Endothelial cell (in vitro differentiated cells): ENCODE results near the gene CUL9. TPM values are rescaled to one million over a fixed set of nuclear protein-coding genes. Genes with fewer than 3 reads are reported as not detected.

Experiments
- DNase-seq: peaks from one replicate; pipeline ENCODE4 v3.0.0; 2021; ENCODE audit warnings: low spot score
- H3K27ac Mint-ChIP-seq: one replicate; pipeline ENCODE4 v1.8.0; 2021; ENCODE audit warnings: mixed read lengths, inconsistent platforms; ENCODE audit not compliant: unreplicated experiment
- H3K27me3 Mint-ChIP-seq: one replicate; pipeline ENCODE4 v1.8.0; 2021; ENCODE audit warnings: mild to moderate bottlenecking, moderate library complexity, mixed read lengths, inconsistent platforms; ENCODE audit not compliant: unreplicated experiment
- H3K36me3 Mint-ChIP-seq: one replicate; pipeline ENCODE4 v1.8.0; 2021; ENCODE audit warnings: mild to moderate bottlenecking, low read depth, mixed read lengths, inconsistent platforms; ENCODE audit not compliant: unreplicated experiment
- H3K4me1 Mint-ChIP-seq: one replicate; pipeline ENCODE4 v1.8.0; 2021; ENCODE audit warnings: mild to moderate bottlenecking, mixed read lengths, inconsistent platforms; ENCODE audit not compliant: unreplicated experiment
- H3K4me3 Mint-ChIP-seq: one replicate; pipeline ENCODE4 v1.8.0; 2021; ENCODE audit warnings: mild to moderate bottlenecking, mixed read lengths, inconsistent platforms; ENCODE audit not compliant: unreplicated experiment
- H3K9me3 Mint-ChIP-seq: one replicate; pipeline ENCODE4 v1.8.0; 2021; ENCODE audit warnings: mixed read lengths, inconsistent platforms; ENCODE audit not compliant: unreplicated experiment
- total RNA-seq: library from RNA; stranded (reverse); fragmentation: NEBNext Ultra II Directional; extraction: Animal tissue kit (Norgen Biotek cat#: 25700); gene quantifications from one replicate; pipeline ENCODE4 v1.2.1, GENCODE V29; 2021; ENCODE audit not compliant: unreplicated experiment
- TF ChIP-seq, protein P1 (sequence below): fragments of 200-600 bp; sonication (generic); IDR thresholded peaks from one replicate; pipeline ENCODE4 v1.5.0; 2021; ENCODE audit warnings: antibody characterized with exemption; ENCODE audit not compliant: unreplicated experiment

CUL9 gene
- total RNA-seq, 1 donor from 2014 or later = 55.4 TPM

DNA sequence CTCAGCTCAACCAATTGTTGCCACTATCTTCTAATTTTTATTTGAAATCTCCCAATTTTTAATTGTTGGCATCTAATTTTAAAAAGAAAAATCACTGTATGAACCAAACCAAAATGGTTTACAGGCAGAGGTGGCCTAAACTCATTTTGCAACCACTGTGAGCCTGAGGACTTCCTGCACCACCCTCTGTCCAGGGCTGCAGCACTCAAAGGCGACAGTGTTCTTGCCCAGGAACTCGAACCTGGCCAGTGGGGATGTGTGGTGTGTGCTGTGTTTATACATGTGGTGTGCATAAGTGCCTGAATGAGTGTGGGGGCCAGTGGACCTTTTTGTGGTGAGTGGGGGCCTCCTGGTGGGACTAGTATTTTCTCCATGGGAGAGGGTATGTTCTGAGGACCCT is 91.7 kb downstream of the CUL9 start:
- Mint-ChIP-seq H3K9me3 (no peaks in the 10 kb centered on the region), H3K27ac (no peak overlapping the region), H3K4me3 (no peak overlapping the region), H3K4me1 (peaks cover 11% of the 10 kb centered on the region), H3K36me3 (no peaks in the 10 kb centered on the region), H3K27me3 (peaks cover 25% of the 10 kb centered on the region)
- DNase-seq = no peak
- TF ChIP-seq, protein P1, sequence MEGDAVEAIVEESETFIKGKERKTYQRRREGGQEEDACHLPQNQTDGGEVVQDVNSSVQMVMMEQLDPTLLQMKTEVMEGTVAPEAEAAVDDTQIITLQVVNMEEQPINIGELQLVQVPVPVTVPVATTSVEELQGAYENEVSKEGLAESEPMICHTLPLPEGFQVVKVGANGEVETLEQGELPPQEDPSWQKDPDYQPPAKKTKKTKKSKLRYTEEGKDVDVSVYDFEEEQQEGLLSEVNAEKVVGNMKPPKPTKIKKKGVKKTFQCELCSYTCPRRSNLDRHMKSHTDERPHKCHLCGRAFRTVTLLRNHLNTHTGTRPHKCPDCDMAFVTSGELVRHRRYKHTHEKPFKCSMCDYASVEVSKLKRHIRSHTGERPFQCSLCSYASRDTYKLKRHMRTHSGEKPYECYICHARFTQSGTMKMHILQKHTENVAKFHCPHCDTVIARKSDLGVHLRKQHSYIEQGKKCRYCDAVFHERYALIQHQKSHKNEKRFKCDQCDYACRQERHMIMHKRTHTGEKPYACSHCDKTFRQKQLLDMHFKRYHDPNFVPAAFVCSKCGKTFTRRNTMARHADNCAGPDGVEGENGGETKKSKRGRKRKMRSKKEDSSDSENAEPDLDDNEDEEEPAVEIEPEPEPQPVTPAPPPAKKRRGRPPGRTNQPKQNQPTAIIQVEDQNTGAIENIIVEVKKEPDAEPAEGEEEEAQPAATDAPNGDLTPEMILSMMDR = no peak

Other genes starting within 250 kb of the CUL9 start
- gene GNMT, start 221.4 kb upstream of the CUL9 start, total RNA-seq = 0.59 TPM
- 26.1 TPM for gene PEX6, start 203.0 kb upstream of the CUL9 start, total RNA-seq
- gene PPP2R5D, start 197.6 kb upstream of the CUL9 start, total RNA-seq = 58.0 TPM
- 61.0 TPM for gene MEA1, start 168.2 kb upstream of the CUL9 start, total RNA-seq
- 154 TPM for gene KLHDC3, start 167.9 kb upstream of the CUL9 start, total RNA-seq
- 82.1 TPM for gene RRP36, start 160.6 kb upstream of the CUL9 start, total RNA-seq
- 42.2 TPM for gene CUL7, start 128.3 kb upstream of the CUL9 start, total RNA-seq
- 39.7 TPM for gene MRPL2, start 122.8 kb upstream of the CUL9 start, total RNA-seq
- 41.4 TPM for gene KLC4, start 122.6 kb upstream of the CUL9 start, total RNA-seq
- 208 TPM for gene PTK7, start 105.9 kb upstream of the CUL9 start, total RNA-seq
- 31.3 TPM for gene SRF, start 10.9 kb upstream of the CUL9 start, total RNA-seq
- gene DNPH1, start 47.3 kb downstream of the CUL9 start, total RNA-seq = 4.5 TPM
- 1.0 TPM for gene TTBK1, start 61.3 kb downstream of the CUL9 start, total RNA-seq
- gene SLC22A7, start 116.1 kb downstream of the CUL9 start, total RNA-seq = not detected
- 1.1 TPM for gene CRIP3, start 126.6 kb downstream of the CUL9 start, total RNA-seq
- 26.7 TPM for gene ZNF318, start 187.5 kb downstream of the CUL9 start, total RNA-seq
- gene ABCC10, start 245.3 kb downstream of the CUL9 start, total RNA-seq = 45.6 TPM